PC-3 (cell line): ENCODE results near the gene TTBK2.

ENCODE experiments used
- EZH2 ChIP-seq: fragments of 300-600 bp; sonication (generic); IDR thresholded peaks from one replicate; pipeline ENCODE4 v1.6.1; 2017; ENCODE audit warnings: antibody characterized with exemption, mild to moderate bottlenecking, low read length; ENCODE audit not compliant: unreplicated experiment
- EZH2phosphoT487 ChIP-seq: fragments of 300-600 bp; sonication (generic); IDR thresholded peaks from 2 replicates; pipeline ENCODE4 v1.6.1; 2018; ENCODE audit warnings: mild to moderate bottlenecking, antibody characterized with exemption, low read length, borderline replicate concordance
- TF ChIP-seq, protein P1 (sequence below): fragments of 300-600 bp; sonication (generic); conservative IDR thresholded peaks from 2 replicates; pipeline ENCODE4 v1.5.1; 2017; ENCODE audit warnings: antibody characterized with exemption, low read depth, mild to moderate bottlenecking, low read length

- TF ChIP-seq, protein P1, sequence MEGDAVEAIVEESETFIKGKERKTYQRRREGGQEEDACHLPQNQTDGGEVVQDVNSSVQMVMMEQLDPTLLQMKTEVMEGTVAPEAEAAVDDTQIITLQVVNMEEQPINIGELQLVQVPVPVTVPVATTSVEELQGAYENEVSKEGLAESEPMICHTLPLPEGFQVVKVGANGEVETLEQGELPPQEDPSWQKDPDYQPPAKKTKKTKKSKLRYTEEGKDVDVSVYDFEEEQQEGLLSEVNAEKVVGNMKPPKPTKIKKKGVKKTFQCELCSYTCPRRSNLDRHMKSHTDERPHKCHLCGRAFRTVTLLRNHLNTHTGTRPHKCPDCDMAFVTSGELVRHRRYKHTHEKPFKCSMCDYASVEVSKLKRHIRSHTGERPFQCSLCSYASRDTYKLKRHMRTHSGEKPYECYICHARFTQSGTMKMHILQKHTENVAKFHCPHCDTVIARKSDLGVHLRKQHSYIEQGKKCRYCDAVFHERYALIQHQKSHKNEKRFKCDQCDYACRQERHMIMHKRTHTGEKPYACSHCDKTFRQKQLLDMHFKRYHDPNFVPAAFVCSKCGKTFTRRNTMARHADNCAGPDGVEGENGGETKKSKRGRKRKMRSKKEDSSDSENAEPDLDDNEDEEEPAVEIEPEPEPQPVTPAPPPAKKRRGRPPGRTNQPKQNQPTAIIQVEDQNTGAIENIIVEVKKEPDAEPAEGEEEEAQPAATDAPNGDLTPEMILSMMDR = no peak
- TF ChIP-seq EZH2phosphoT487 (no peak), EZH2 (no peak)
Observed at GRCh38 chr15:42811433-42811832, 109.1 kb downstream of the TTBK2 start.
